IMR-90 (cell line): ENCODE results near the gene PLOD1. TPM values are rescaled to one million over a fixed set of nuclear protein-coding genes. Genes with fewer than 3 reads are reported as not detected.
"Not testable (repeated sequence)": the region's sequence is repeated elsewhere in the genome, so short reads cannot be mapped to it uniquely, and the experiment has no call there.

Source experiments
- ATAC-seq: fragments of 200-7000 bp; cut with Tn5 transposase; 2 replicates; pipeline ENCODE4 v1.9.1; 2020; ENCODE audit warnings: low read depth, mild to moderate bottlenecking, moderate library complexity
- BruUV-seq: library from RNA; stranded (reverse); fragments of 400-500 nt; replicated peaks from 2 replicates; lab custom pipeline; 2021; lab: Mats Ljungman, UMichigan
- CTCF ChIA-PET: fragments of 300-600 bp; formaldehyde crosslinking; extraction: SDS; loops from one replicate; lab custom pipeline; 2021; ENCODE audit warnings: antibody characterized with exemption; lab: Yijun Ruan, JAX
- POLR2A ChIA-PET: fragments of 300-600 bp; sonication (Branson Sonifier 250); formaldehyde crosslinking; loops from one replicate; lab custom pipeline; 2022; ENCODE audit warnings: antibody characterized with exemption; ENCODE audit not compliant: unreplicated experiment; lab: Charles Lee
- DNase-seq: peaks from one replicate; pipeline ENCODE4 v3.0.0; 2013
- H2AFZ ChIP-seq: replicated peaks from 2 replicates; pipeline ENCODE3; 2013; ENCODE audit warnings: low read length, mild to moderate bottlenecking; ENCODE audit not compliant: poor library complexity
- H2AK5ac ChIP-seq: 2 replicates; pipeline ENCODE4 v1.6.1; 2013; ENCODE audit warnings: low read depth, low read length, inconsistent platforms
- H2AK9ac ChIP-seq: replicated peaks from 2 replicates; pipeline ENCODE3; 2013; ENCODE audit warnings: mild to moderate bottlenecking, low read depth, low read length, moderate library complexity; ENCODE audit not compliant: poor library complexity
- H2BK120ac ChIP-seq: 2 replicates; pipeline ENCODE4 v1.6.1; 2013; ENCODE audit warnings: low read depth, low read length, inconsistent platforms
- H2BK15ac ChIP-seq: 3 replicates; pipeline ENCODE4 v1.6.1; 2013; ENCODE audit warnings: low read depth, low read length, inconsistent platforms
- H2BK20ac ChIP-seq: 2 replicates; pipeline ENCODE4 v1.6.1; 2013; ENCODE audit warnings: low read depth, mild to moderate bottlenecking, inconsistent platforms, low read length, moderate library complexity
- H2BK5ac ChIP-seq: 2 replicates; pipeline ENCODE4 v1.6.1; 2013; ENCODE audit warnings: mild to moderate bottlenecking, low read depth, low read length, inconsistent platforms; ENCODE audit not compliant: poor library complexity, severe bottlenecking
- H3K14ac ChIP-seq: replicated peaks from 2 replicates; pipeline ENCODE4 v1.6.1; 2013; ENCODE audit warnings: low read depth, low read length, inconsistent platforms
- H3K18ac ChIP-seq: 2 replicates; pipeline ENCODE4 v1.6.1; 2013; ENCODE audit warnings: low read depth, low read length, control low read depth
- H3K23ac ChIP-seq: 2 replicates; pipeline ENCODE4 v1.6.1; 2013; ENCODE audit warnings: low read depth, low read length, inconsistent platforms
- H3K27ac ChIP-seq: 2 replicates; pipeline ENCODE4 v1.5.1; 2013; ENCODE audit warnings: mild to moderate bottlenecking, control low read depth, low read length; ENCODE audit not compliant: insufficient read depth
- H3K27me3 ChIP-seq: 2 replicates; pipeline ENCODE4 v1.6.1; 2013; ENCODE audit warnings: low read length; ENCODE audit not compliant: control insufficient read depth, insufficient read depth
- H3K36me3 ChIP-seq: 2 replicates; pipeline ENCODE4 v1.6.1; 2013; ENCODE audit warnings: low read length, mixed read lengths; ENCODE audit not compliant: control insufficient read depth, insufficient read depth
- H3K4ac ChIP-seq: 2 replicates; pipeline ENCODE4 v1.6.1; 2013; ENCODE audit warnings: low read depth, low read length, inconsistent platforms
- H3K4me1 ChIP-seq: 2 replicates; pipeline ENCODE4 v1.6.1; 2013; ENCODE audit warnings: low read length, mixed read lengths; ENCODE audit not compliant: control insufficient read depth, insufficient read depth
- H3K4me2 ChIP-seq: 2 replicates; pipeline ENCODE4 v1.6.1; 2013; ENCODE audit warnings: low read depth, mild to moderate bottlenecking, control low read depth, low read length, moderate library complexity
- H3K4me3 ChIP-seq: 2 replicates; pipeline ENCODE4 v1.5.1; 2013; ENCODE audit warnings: low read depth, mild to moderate bottlenecking, control low read depth, low read length, moderate library complexity; ENCODE audit not compliant: insufficient read depth
- H3K56ac ChIP-seq: 2 replicates; pipeline ENCODE4 v1.6.1; 2013; ENCODE audit warnings: low read length, inconsistent platforms; ENCODE audit not compliant: insufficient read depth; ENCODE audit errors: extremely low read depth
- H3K79me1 ChIP-seq, 2 experiments: 2 replicates each; pipeline ENCODE4 v1.6.1; 2013; ENCODE audit warnings: low read length in 2 of 2, inconsistent platforms in 1 of 2, low read depth in 1 of 2
- H3K9ac ChIP-seq: 2 replicates; pipeline ENCODE4 v1.6.1; 2013; ENCODE audit warnings: low read depth, low read length, control low read depth
- H3K9me1 ChIP-seq: 2 replicates; pipeline ENCODE4 v1.6.1; 2013; ENCODE audit warnings: low read length, inconsistent platforms; ENCODE audit not compliant: insufficient read depth
- H3K9me3 ChIP-seq: 2 replicates; pipeline ENCODE4 v1.6.1; 2013; ENCODE audit warnings: low read length; ENCODE audit not compliant: control insufficient read depth, insufficient read depth
- H4K20me1 ChIP-seq: 2 replicates; pipeline ENCODE4 v1.6.1; 2013; ENCODE audit warnings: low read length, inconsistent platforms; ENCODE audit not compliant: insufficient read depth
- H4K5ac ChIP-seq: 2 replicates; pipeline ENCODE4 v1.6.1; 2013; ENCODE audit warnings: mild to moderate bottlenecking, low read depth, low read length, control low read depth
- H4K8ac ChIP-seq, 2 experiments: 2 replicates each; pipeline ENCODE4 v1.6.1; 2013; ENCODE audit warnings: low read depth in 2 of 2, low read length in 2 of 2, control low read depth in 1 of 2, inconsistent platforms in 1 of 2
- H4K91ac ChIP-seq: 2 replicates; pipeline ENCODE4 v1.6.1; 2013; ENCODE audit warnings: low read depth, low read length, inconsistent platforms; ENCODE audit not compliant: insufficient read depth
- WGBS, 2 experiments: methylation state at CpG; one replicate each; pipeline versions ENCODE4 v1.1.5 to v1.1.7; 2013; ENCODE audit warnings: missing lambda C conversion rate in 2 of 2; ENCODE audit not compliant: insufficient read length in 1 of 2; ENCODE audit errors: extremely low coverage in 2 of 2; 5-methylcytosine and 5-hydroxymethylcytosine counted together
- dilution Hi-C: fragments of 300-500 bp; cut with HindIII; formaldehyde crosslinking; loops from one replicate; pipeline ENCODE4 v1.14.3; 2018; ENCODE audit warnings: low sequenced_read_pairs; ENCODE audit not compliant: unreplicated experiment
- in situ Hi-C: fragments of 300-500 bp; cut with MboI; formaldehyde crosslinking; loops from 3 replicates; pipeline ENCODE4 v1.14.3; 2019; ENCODE audit warnings: low sequenced_read_pairs, inconsistent platforms, mixed read lengths
- intact Hi-C: fragments of 100-400 bp; cut with micrococcal nuclease; formaldehyde crosslinking; loops from 2 replicates; pipeline ENCODE4 v1.10.0; 2022
- polyA plus RNA-seq, 3 experiments: library from polyadenylated mRNA; depleted of rRNA; stranded (reverse); fragments of >200 nt; gene quantifications; 2 replicates each; pipeline ENCODE4 v1.2.3, GENCODE V29; 2012; ENCODE audit warnings: low replicate concordance in 1 of 3
- total RNA-seq: library from RNA; depleted of rRNA; stranded (reverse); fragments of >200 nt; gene quantifications from 2 replicates; pipeline ENCODE4 v1.2.3, GENCODE V29; 2012

Gene PLOD1
- total and polyA plus RNA-seq, 2 of the 4 experiments (the other 2 are of a cell fraction): 283 to 609 TPM

DNA sequence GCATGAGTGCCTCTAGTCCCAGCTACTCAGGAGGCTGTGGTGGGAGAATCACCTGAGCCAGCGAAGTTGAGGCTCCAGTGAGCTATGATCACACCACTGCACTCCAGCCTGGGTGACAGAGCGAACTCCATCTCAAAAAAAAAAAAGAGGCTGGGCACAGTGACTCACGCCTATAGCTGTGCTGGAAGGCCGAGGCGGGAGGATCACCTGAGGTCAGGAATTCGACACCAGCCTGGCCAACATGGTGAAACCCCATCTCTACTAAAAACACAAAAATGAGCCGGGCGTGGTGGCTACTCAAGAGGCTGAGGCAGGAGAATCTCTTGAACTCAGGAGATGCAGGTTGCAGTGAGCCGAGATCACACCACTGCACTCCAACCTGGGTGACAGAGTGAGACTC is 33.1 kb upstream of the PLOD1 start:
- H2BK20ac ChIP-seq, H3K9me1 ChIP-seq, H2BK120ac ChIP-seq, H3K14ac ChIP-seq, H3K4me3 ChIP-seq, POLR2A ChIA-PET, H2AFZ ChIP-seq, H3K4me1 ChIP-seq, dilution Hi-C loops, H2AK5ac ChIP-seq, BruUV-seq, in situ Hi-C loops, H4K8ac ChIP-seq, DNase-seq, ATAC-seq, H3K23ac ChIP-seq, H3K36me3 ChIP-seq, H3K9me3 ChIP-seq, H3K27ac ChIP-seq, H4K91ac ChIP-seq, H3K56ac ChIP-seq, H3K79me1 ChIP-seq, H2BK15ac ChIP-seq, H4K20me1 ChIP-seq, H3K4me2 ChIP-seq, H3K9ac ChIP-seq, H3K4ac ChIP-seq, H2BK5ac ChIP-seq, H3K18ac ChIP-seq, H2AK9ac ChIP-seq, H4K5ac ChIP-seq: not testable (repeated sequence)
- intact Hi-C loops: loop anchor here (10.0 kb wide), 1 partner anchor 247 kb away; the partner anchor contains the start of genes FBXO2 and FBXO44
- CTCF ChIA-PET: interaction anchor here (0.6 kb wide), 1 partner anchor 76 kb away, joined by 4 read pairs; no protein-coding TSS in a partner anchor
- H3K27me3 ChIP-seq: peaks cover 24% of the 10 kb centered on the region
- WGBS, 2 experiments: no CpG with 5 or more reads among the region's 9 CpGs
